ENCODE measurements around the gene GPR89A.

DNA sequence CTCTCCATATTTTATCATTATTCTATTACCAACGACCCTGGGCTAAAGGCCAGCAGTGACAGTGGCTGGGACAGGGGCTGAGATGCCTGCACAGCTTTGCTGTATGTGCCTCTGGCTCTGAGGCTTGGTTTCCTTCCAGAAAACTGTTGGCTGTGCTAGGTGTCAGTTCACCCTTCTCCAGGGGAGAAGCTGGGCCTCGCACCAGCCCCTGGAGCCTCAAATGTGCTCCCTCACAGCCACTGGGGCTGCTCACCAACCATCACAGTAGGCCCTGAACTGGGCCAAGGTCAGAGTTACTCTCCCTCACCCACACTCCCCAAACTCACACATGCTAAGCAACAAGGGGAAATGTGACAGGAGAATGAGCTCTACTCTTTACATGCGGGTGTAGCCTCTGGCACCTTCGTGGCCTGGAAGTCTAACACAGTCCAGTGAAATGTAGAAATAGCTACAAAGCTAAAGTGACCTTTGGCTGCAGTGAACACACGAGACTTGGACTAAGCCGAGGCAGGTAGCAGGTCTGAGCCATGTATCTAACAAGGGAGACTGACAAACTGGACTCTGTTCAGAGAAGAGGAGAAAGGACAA is 106.8 kb downstream of the GPR89A start:
- no peak for TF ChIP-seq SMAD1 (IDR thresholded peaks at IDR 0.05; ENCODE audit: low read depth, partially characterized antibody)
- TF ChIP-seq IKZF2 (IDR thresholded peaks at IDR 0.05), result no peak
- TF ChIP-seq NFIC (IDR thresholded peaks at IDR 0.05; ENCODE audit: low read depth, low read length), result no peak
- TF ChIP-seq, protein P1, sequence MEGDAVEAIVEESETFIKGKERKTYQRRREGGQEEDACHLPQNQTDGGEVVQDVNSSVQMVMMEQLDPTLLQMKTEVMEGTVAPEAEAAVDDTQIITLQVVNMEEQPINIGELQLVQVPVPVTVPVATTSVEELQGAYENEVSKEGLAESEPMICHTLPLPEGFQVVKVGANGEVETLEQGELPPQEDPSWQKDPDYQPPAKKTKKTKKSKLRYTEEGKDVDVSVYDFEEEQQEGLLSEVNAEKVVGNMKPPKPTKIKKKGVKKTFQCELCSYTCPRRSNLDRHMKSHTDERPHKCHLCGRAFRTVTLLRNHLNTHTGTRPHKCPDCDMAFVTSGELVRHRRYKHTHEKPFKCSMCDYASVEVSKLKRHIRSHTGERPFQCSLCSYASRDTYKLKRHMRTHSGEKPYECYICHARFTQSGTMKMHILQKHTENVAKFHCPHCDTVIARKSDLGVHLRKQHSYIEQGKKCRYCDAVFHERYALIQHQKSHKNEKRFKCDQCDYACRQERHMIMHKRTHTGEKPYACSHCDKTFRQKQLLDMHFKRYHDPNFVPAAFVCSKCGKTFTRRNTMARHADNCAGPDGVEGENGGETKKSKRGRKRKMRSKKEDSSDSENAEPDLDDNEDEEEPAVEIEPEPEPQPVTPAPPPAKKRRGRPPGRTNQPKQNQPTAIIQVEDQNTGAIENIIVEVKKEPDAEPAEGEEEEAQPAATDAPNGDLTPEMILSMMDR (IDR thresholded peaks at IDR 0.05 in 2 of 3, conservative IDR thresholded peaks at IDR 0.05 in 1 of 3; ENCODE audit: control insufficient read depth in 2 of 3, extremely low read depth in 1 of 3, insufficient read depth in 1 of 3, low read depth in 3 of 3, low read length in 3 of 3), result no peak
- no peak for TF ChIP-seq BACH1 (IDR thresholded peaks at IDR 0.05; ENCODE audit: borderline replicate concordance)
- no peak for TF ChIP-seq ZSCAN29 (IDR thresholded peaks at IDR 0.05)
- TF ChIP-seq, protein P2, sequence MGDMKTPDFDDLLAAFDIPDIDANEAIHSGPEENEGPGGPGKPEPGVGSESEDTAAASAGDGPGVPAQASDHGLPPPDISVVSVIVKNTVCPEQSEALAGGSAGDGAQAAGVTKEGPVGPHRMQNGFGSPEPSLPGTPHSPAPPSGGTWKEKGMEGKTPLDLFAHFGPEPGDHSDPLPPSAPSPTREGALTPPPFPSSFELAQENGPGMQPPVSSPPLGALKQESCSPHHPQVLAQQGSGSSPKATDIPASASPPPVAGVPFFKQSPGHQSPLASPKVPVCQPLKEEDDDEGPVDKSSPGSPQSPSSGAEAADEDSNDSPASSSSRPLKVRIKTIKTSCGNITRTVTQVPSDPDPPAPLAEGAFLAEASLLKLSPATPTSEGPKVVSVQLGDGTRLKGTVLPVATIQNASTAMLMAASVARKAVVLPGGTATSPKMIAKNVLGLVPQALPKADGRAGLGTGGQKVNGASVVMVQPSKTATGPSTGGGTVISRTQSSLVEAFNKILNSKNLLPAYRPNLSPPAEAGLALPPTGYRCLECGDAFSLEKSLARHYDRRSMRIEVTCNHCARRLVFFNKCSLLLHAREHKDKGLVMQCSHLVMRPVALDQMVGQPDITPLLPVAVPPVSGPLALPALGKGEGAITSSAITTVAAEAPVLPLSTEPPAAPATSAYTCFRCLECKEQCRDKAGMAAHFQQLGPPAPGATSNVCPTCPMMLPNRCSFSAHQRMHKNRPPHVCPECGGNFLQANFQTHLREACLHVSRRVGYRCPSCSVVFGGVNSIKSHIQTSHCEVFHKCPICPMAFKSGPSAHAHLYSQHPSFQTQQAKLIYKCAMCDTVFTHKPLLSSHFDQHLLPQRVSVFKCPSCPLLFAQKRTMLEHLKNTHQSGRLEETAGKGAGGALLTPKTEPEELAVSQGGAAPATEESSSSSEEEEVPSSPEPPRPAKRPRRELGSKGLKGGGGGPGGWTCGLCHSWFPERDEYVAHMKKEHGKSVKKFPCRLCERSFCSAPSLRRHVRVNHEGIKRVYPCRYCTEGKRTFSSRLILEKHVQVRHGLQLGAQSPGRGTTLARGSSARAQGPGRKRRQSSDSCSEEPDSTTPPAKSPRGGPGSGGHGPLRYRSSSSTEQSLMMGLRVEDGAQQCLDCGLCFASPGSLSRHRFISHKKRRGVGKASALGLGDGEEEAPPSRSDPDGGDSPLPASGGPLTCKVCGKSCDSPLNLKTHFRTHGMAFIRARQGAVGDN (IDR thresholded peaks at IDR 0.05), result no peak
- TF ChIP-seq POLR2AphosphoS5 (IDR thresholded peaks at IDR 0.05; ENCODE audit: low read length), result no peak

All from GM12878 (cell line).